Liver (tissue), 9 donors: ENCODE measurements around the gene SHOC2. TPM values are rescaled to one million over a fixed set of nuclear protein-coding genes. Genes with fewer than 3 reads are reported as not detected.

Source experiments
- DNase-seq: peaks from one replicate; pipeline ENCODE4 v3.0.0-alpha.2; 2017; ENCODE audit warnings: low spot score
- H3K27ac ChIP-seq, 2 donors: one replicate each; pipeline ENCODE4 v1.7.0; 2013; ENCODE audit warnings: inconsistent platforms in 2 of 2, low read length in 2 of 2, control low read depth in 1 of 2, low read depth in 1 of 2, mild to moderate bottlenecking in 1 of 2
- H3K27me3 ChIP-seq, 4 donors: one replicate each; pipeline versions ENCODE4 v1.6.1 to v1.7.0; 2013; ENCODE audit warnings: low read length in 3 of 4, inconsistent platforms in 1 of 4, mild to moderate bottlenecking in 1 of 4, moderate library complexity in 1 of 4; ENCODE audit not compliant: control insufficient read depth in 4 of 4, insufficient read depth in 4 of 4
- H3K36me3 ChIP-seq, 4 donors: one replicate each; pipeline versions ENCODE4 v1.6.1 to v1.7.0; 2013; ENCODE audit warnings: low read length in 3 of 4, mild to moderate bottlenecking in 3 of 4, low read depth in 1 of 4, moderate library complexity in 1 of 4; ENCODE audit not compliant: control insufficient read depth in 4 of 4, insufficient read depth in 3 of 4
- H3K4me1 ChIP-seq, 4 donors: one replicate each; pipeline versions ENCODE4 v1.6.1 to v1.7.0; 2013; ENCODE audit warnings: low read length in 3 of 4, mild to moderate bottlenecking in 3 of 4, moderate library complexity in 1 of 4; ENCODE audit not compliant: control insufficient read depth in 4 of 4, insufficient read depth in 4 of 4
- H3K4me3 ChIP-seq, 3 donors: one replicate each; pipeline versions ENCODE4 v1.6.1 to v1.7.0; 2013; ENCODE audit warnings: low read length in 3 of 3, control low read depth in 1 of 3, low read depth in 1 of 3, mild to moderate bottlenecking in 1 of 3
- H3K9ac ChIP-seq, 2 donors: one replicate each; pipeline ENCODE4 v1.7.0; 2013; ENCODE audit warnings: low read length in 2 of 2, mild to moderate bottlenecking in 2 of 2, moderate library complexity in 2 of 2, control low read depth in 1 of 2, low read depth in 1 of 2
- H3K9me3 ChIP-seq, 4 donors: one replicate each; pipeline versions ENCODE4 v1.6.1 to v1.7.0; 2013; ENCODE audit warnings: low read length in 3 of 4; ENCODE audit not compliant: control insufficient read depth in 4 of 4
- CTCF ChIP-seq: fragments of 150-350 bp; IDR thresholded peaks from 2 replicates; pipeline ENCODE4 v1.5.1; 2017; ENCODE audit warnings: improper control_type of control experiment, low read depth, low read length; ENCODE audit not compliant: missing input control
- EGR1 ChIP-seq, 2 donors: IDR thresholded peaks; 2 replicates each; pipeline ENCODE4 v1.6.1; 2016 to 2018; ENCODE audit warnings: antibody characterized with exemption in 2 of 2, low read depth in 2 of 2
- FOXA1 ChIP-seq: IDR thresholded peaks from 2 replicates; pipeline ENCODE4 v1.6.1; 2016; ENCODE audit warnings: antibody characterized with exemption
- GABPA ChIP-seq, 2 donors: IDR thresholded peaks in 1 of 2; conservative IDR thresholded peaks in 1 of 2; 2 replicates each; pipeline ENCODE4 v1.6.1; 2016; ENCODE audit warnings: antibody characterized with exemption in 2 of 2, mild to moderate bottlenecking in 1 of 2, moderate library complexity in 1 of 2
- HNF4A ChIP-seq, 2 donors: conservative IDR thresholded peaks; 2 replicates each; pipeline ENCODE4 v1.6.1; 2016; ENCODE audit warnings: antibody characterized with exemption in 2 of 2, mild to moderate bottlenecking in 2 of 2
- HNF4G ChIP-seq: IDR thresholded peaks from 2 replicates; pipeline ENCODE4 v1.6.1; 2016; ENCODE audit warnings: antibody characterized with exemption
- JUND ChIP-seq, 2 donors: IDR thresholded peaks; 2 replicates each; pipeline ENCODE4 v1.6.1; 2016; ENCODE audit warnings: antibody characterized with exemption in 2 of 2
- REST ChIP-seq: IDR thresholded peaks from 2 replicates; pipeline ENCODE4 v1.6.1; 2016; ENCODE audit warnings: antibody characterized with exemption, mild to moderate bottlenecking
- RXRA ChIP-seq, 2 donors: IDR thresholded peaks; 2 replicates each; pipeline ENCODE4 v1.6.1; 2017 to 2018; ENCODE audit warnings: antibody characterized with exemption in 2 of 2, mild to moderate bottlenecking in 1 of 2
- TAF1 ChIP-seq: conservative IDR thresholded peaks from 2 replicates; pipeline ENCODE4 v1.6.1; 2016; ENCODE audit warnings: antibody characterized with exemption, mild to moderate bottlenecking
- YY1 ChIP-seq: IDR thresholded peaks from 2 replicates; pipeline ENCODE4 v1.6.1; 2016; ENCODE audit warnings: antibody characterized with exemption, mild to moderate bottlenecking
- ZBTB33 ChIP-seq: IDR thresholded peaks from 2 replicates; pipeline ENCODE4 v1.6.1; 2016; ENCODE audit warnings: antibody characterized with exemption
- WGBS: extraction: QIAGEN DNeasy Blood & Tissue Kit; methylation state at CpG from one replicate; pipeline ENCODE4 v1.1.7; 2013; 5-methylcytosine and 5-hydroxymethylcytosine counted together
- polyA plus RNA-seq, 2 donors: library from polyadenylated mRNA; stranded (reverse) in 1 of 2; unstranded in 1 of 2; fragments of 200-250 nt in 1 of 2; fragments of >200 nt in 1 of 2; fragmentation: Nextera tagmentation in 1 of 2; extraction: Ambion mirVana in 1 of 2; gene quantifications; one replicate each; pipeline versions ENCODE4 v1.2.1 to v1.2.3, GENCODE V29; 2013 to 2015
- total RNA-seq, 2 donors: library from RNA; depleted of rRNA; stranded (reverse); fragments of >200 nt; gene quantifications; one replicate each; pipeline ENCODE4 v1.2.3, GENCODE V29; 2014
- donor health status: healthy.
- donor health status: healthy.
- donor health status: healthy.
- donor health status: healthy.
- donor health status: healthy.

Gene SHOC2
- total and polyA plus RNA-seq, 4 donors = 7.8 to 33.7 (median 17.9) TPM

- 50% methylated on average over 1 of the region's 1 CpG for WGBS
- Histone ChIP-seq H3K9ac (no peak overlapping the region), H3K4me3 (no peak overlapping the region), H3K9me3 (no peaks in the 10 kb centered on the region), H3K36me3 (no peaks in the 10 kb centered on the region), H3K4me1 (no peaks in the 10 kb centered on the region), H3K27ac (no peak overlapping the region), H3K27me3 (no peaks in the 10 kb centered on the region)
- TF ChIP-seq ZBTB33 = no peak
- DNase-seq = no peak
Observed at GRCh38 chr10:110932505-110933180, 13.2 kb downstream of the SHOC2 start.

GRCh38 chr10:110936757-110937156 is 17.4 kb downstream of the SHOC2 start:
- no peaks in the 10 kb centered on the region for H3K9me3 ChIP-seq
- H3K4me1 ChIP-seq = no peaks in the 10 kb centered on the region
- DNase-seq = no peak
- H3K27ac ChIP-seq = no peak overlapping the region
- H3K36me3 ChIP-seq = no peaks in the 10 kb centered on the region
- H3K27me3 ChIP-seq = no peaks in the 10 kb centered on the region
- 98% methylated on average over 18 of the region's 18 CpGs for WGBS
- H3K4me3 ChIP-seq = no peak overlapping the region
- TF ChIP-seq EGR1 (IDR thresholded peaks at IDR 0.05; ENCODE audit: low read depth in 2 of 2) (no peak), REST (no peak), GABPA (IDR thresholded peaks at IDR 0.05 in 1 of 2, conservative IDR thresholded peaks at IDR 0.05 in 1 of 2) (no peak), TAF1 (no peak), ZBTB33 (no peak)
- H3K9ac ChIP-seq = no peak overlapping the region

GRCh38 chr10:110939419-110939818 is 20.0 kb downstream of the SHOC2 start:
- no peaks in the 10 kb centered on the region for H3K36me3 ChIP-seq
- 95% methylated on average over 4 of the region's 4 CpGs for WGBS
- no peak overlapping the region for H3K9ac ChIP-seq
- H3K27ac ChIP-seq = no peak overlapping the region
- H3K9me3 ChIP-seq = no peaks in the 10 kb centered on the region
- no peaks in the 10 kb centered on the region for H3K4me1 ChIP-seq
- H3K4me3 ChIP-seq = no peak overlapping the region
- H3K27me3 ChIP-seq = no peaks in the 10 kb centered on the region
- no peak for DNase-seq
- no peak for TF ChIP-seq HNF4G
- TF ChIP-seq HNF4A (conservative IDR thresholded peaks at IDR 0.05) = no peak
- TF ChIP-seq JUND (IDR thresholded peaks at IDR 0.05) = no peak
- no peak for TF ChIP-seq YY1
- TF ChIP-seq CTCF = no peak
- TF ChIP-seq EGR1 (IDR thresholded peaks at IDR 0.05; ENCODE audit: low read depth in 2 of 2) = no peak
- TF ChIP-seq REST = no peak
- no peak for TF ChIP-seq RXRA (IDR thresholded peaks at IDR 0.05)
- TF ChIP-seq TAF1 = no peak
- no peak for TF ChIP-seq FOXA1
